ENCODE results near the gene FAM241B.

FAM241B gene

DNA sequence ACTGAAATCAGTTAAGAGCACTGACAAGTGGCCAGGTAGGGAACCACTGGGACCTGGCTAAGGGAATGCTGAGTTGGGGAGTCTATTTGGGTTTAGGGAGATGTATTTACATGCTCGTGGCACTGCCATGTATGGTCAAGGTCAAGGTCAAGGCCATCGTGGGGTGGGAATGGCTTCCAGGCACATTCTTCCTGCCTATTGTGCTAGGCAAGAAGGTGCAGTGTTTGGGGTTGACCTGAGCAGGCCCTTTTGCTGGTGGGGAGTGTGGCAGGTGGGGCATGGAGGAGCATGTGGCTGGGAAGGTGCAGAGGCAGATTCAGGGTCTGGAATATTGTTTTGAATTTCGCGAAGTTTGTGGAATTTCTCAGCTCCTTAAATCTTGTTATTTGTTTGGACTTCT, 17.8 kb downstream of the FAM241B start:
- DNase-seq (ENCODE audit: low read depth in 1 of 2, low spot score in 1 of 2) = no peak
- Histone ChIP-seq H3K27ac (replicated peaks) (no peak overlapping the region), H3K27me3 (ENCODE audit: insufficient read depth, poor library complexity, severe bottlenecking) (peaks cover 7% of the 10 kb centered on the region), H3K4me3 (replicated peaks; ENCODE audit: insufficient read depth, low read length) (no peak overlapping the region)
- TF ChIP-seq, protein P1, sequence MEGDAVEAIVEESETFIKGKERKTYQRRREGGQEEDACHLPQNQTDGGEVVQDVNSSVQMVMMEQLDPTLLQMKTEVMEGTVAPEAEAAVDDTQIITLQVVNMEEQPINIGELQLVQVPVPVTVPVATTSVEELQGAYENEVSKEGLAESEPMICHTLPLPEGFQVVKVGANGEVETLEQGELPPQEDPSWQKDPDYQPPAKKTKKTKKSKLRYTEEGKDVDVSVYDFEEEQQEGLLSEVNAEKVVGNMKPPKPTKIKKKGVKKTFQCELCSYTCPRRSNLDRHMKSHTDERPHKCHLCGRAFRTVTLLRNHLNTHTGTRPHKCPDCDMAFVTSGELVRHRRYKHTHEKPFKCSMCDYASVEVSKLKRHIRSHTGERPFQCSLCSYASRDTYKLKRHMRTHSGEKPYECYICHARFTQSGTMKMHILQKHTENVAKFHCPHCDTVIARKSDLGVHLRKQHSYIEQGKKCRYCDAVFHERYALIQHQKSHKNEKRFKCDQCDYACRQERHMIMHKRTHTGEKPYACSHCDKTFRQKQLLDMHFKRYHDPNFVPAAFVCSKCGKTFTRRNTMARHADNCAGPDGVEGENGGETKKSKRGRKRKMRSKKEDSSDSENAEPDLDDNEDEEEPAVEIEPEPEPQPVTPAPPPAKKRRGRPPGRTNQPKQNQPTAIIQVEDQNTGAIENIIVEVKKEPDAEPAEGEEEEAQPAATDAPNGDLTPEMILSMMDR (IDR thresholded peaks at IDR 0.05; ENCODE audit: insufficient read depth, low read length) = no peak
- TF ChIP-seq, protein P2, sequence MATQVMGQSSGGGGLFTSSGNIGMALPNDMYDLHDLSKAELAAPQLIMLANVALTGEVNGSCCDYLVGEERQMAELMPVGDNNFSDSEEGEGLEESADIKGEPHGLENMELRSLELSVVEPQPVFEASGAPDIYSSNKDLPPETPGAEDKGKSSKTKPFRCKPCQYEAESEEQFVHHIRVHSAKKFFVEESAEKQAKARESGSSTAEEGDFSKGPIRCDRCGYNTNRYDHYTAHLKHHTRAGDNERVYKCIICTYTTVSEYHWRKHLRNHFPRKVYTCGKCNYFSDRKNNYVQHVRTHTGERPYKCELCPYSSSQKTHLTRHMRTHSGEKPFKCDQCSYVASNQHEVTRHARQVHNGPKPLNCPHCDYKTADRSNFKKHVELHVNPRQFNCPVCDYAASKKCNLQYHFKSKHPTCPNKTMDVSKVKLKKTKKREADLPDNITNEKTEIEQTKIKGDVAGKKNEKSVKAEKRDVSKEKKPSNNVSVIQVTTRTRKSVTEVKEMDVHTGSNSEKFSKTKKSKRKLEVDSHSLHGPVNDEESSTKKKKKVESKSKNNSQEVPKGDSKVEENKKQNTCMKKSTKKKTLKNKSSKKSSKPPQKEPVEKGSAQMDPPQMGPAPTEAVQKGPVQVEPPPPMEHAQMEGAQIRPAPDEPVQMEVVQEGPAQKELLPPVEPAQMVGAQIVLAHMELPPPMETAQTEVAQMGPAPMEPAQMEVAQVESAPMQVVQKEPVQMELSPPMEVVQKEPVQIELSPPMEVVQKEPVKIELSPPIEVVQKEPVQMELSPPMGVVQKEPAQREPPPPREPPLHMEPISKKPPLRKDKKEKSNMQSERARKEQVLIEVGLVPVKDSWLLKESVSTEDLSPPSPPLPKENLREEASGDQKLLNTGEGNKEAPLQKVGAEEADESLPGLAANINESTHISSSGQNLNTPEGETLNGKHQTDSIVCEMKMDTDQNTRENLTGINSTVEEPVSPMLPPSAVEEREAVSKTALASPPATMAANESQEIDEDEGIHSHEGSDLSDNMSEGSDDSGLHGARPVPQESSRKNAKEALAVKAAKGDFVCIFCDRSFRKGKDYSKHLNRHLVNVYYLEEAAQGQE (IDR thresholded peaks at IDR 0.05; ENCODE audit: insufficient replicate concordance, low read depth) = no peak
- TF ChIP-seq GABPA (IDR thresholded peaks at IDR 0.05; ENCODE audit: low read depth) (no peak), POLR2AphosphoS5 (IDR thresholded peaks at IDR 0.05; ENCODE audit: low read depth) (no peak), SPI1 (IDR thresholded peaks at IDR 0.05; ENCODE audit: borderline replicate concordance, low read depth) (no peak)

DNA sequence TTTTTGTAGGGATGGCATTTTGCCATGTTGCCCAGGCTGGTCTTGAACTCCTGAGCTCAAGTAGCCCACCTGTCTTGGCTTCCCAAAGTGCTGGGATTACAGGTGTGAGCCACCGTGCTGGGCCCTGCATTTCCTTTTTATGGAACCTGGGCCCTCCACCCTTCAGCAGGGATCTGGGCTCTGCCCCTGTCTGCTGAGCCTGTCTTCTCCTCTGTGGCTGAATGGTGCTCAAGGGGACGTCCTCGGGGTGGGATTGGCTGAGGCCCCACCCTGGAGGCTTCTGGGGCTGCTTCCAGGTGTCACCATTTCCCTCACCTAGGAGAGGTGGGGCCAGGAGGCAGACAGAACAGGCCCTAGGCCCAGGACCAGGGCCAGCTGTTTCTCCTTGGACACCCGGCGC, 18.4 kb downstream of the FAM241B start:
- H3K27me3 ChIP-seq (ENCODE audit: insufficient read depth, poor library complexity, severe bottlenecking) = peaks cover 7% of the 10 kb centered on the region
- no peak overlapping the region for H3K4me3 ChIP-seq (replicated peaks; ENCODE audit: insufficient read depth, low read length)
- no peak overlapping the region for H3K27ac ChIP-seq (replicated peaks)
- no peak for DNase-seq (ENCODE audit: low read depth in 1 of 2, low spot score in 1 of 2)
- TF ChIP-seq, protein P1 (IDR thresholded peaks at IDR 0.05; ENCODE audit: insufficient read depth, low read length) = no peak
- no peak for TF ChIP-seq GABPA (IDR thresholded peaks at IDR 0.05; ENCODE audit: low read depth)
- TF ChIP-seq, protein P2 (IDR thresholded peaks at IDR 0.05; ENCODE audit: insufficient replicate concordance, low read depth) = no peak
- TF ChIP-seq POLR2AphosphoS5 (IDR thresholded peaks at IDR 0.05; ENCODE audit: low read depth) = no peak

DNA sequence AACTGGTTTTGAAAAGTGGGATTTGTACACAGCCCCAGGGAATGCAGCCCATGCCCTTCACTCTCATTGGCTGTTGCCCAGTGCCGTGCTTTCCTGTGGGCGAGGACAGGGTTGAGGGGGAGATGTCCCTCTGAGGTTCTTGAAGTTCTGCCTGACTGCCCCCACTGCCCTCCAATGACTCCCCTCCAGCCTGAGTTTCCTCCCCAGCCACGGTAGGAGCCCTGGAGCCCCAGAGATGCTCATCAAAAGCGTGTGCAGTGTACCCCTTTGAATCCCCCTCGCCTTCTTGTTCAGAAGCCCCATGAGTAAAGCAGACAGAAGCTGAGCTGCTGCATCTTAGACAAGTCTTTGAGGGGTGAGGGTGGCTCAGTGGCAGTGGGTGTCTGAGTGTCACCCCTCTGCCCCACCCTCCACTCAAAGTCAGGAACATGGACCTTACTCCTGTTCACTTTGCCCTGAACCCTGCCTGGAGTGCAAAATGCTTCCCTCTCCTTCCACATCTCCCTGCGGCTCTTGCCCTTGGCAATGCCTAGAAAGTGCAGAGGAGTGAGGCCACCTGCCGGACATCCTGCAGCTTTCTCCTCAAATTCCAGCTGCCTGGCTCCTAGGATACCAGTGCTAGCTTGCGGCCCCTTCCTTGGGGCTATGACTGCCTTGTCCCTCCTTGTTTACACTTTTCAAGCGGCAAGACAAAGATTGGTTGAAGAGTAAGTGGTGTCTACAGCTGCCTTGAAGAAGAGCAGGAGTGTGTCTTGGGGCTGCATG, 19.9 kb downstream of the FAM241B start:
- no peak for DNase-seq (ENCODE audit: low read depth in 1 of 2, low spot score in 1 of 2)
- Histone ChIP-seq H3K4me3 (replicated peaks; ENCODE audit: insufficient read depth, low read length) (no peak overlapping the region), H3K27me3 (ENCODE audit: insufficient read depth, poor library complexity, severe bottlenecking) (peaks cover 7% of the 10 kb centered on the region), H3K27ac (replicated peaks) (no peak overlapping the region)
- TF ChIP-seq, protein P2 (IDR thresholded peaks at IDR 0.05; ENCODE audit: insufficient replicate concordance, low read depth) = no peak
- TF ChIP-seq POLR2AphosphoS5 (IDR thresholded peaks at IDR 0.05; ENCODE audit: low read depth) (no peak), GABPA (IDR thresholded peaks at IDR 0.05; ENCODE audit: low read depth) (no peak), SPI1 (IDR thresholded peaks at IDR 0.05; ENCODE audit: borderline replicate concordance, low read depth) (no peak)
- TF ChIP-seq, protein P1 (IDR thresholded peaks at IDR 0.05; ENCODE audit: insufficient read depth, low read length) = no peak
